K562 (cell line): ENCODE data around the gene PREX1. TPM values are rescaled to one million over a fixed set of nuclear protein-coding genes. Genes with fewer than 3 reads are reported as not detected.
A peak's percentile ranks its signal among the peaks of the same experiment; 100 is the strongest.

Experiments used
- ATAC-seq: fragments of 200-7000 bp; cut with Tn5 transposase; 3 replicates; pipeline ENCODE4 v1.9.1; 2020; ENCODE audit warnings: moderate library complexity
- BruUV-seq: library from RNA; stranded (reverse); fragments of 400-500 nt; replicated peaks from 2 replicates; lab custom pipeline; 2021; lab: Mats Ljungman, UMichigan
- CTCF ChIA-PET: fragments of 300-600 bp; formaldehyde crosslinking; extraction: SDS; loops from one replicate; lab custom pipeline; 2021; ENCODE audit warnings: low intra/inter-chr PET ratio; lab: Yijun Ruan, JAX
- POLR2A ChIA-PET: fragments of 300-600, 350-650 bp; sonication (Branson Sonifier 250); formaldehyde crosslinking; extraction: SDS; loops from one replicate; lab custom pipeline; 2021; ENCODE audit warnings: antibody characterized with exemption, inconsistent platforms; lab: Yijun Ruan, JAX
- DNase-seq, 4 experiments: peaks; one replicate each; pipeline versions ENCODE4 v3.0.0 to v3.0.0-alpha.2; 2011 to 2018; ENCODE audit warnings: low spot score in 3 of 4, mixed read lengths in 3 of 4; ENCODE audit errors: extremely low read depth in 1 of 4
- FAIRE-seq: peaks from 2 replicates; lab custom pipeline; 2011; peaks lifted over from hg19 to GRCh38; lab: Jason Lieb, UNC
- H2AFZ ChIP-seq: 2 replicates; pipeline ENCODE4 v1.6.0; 2011; ENCODE audit warnings: low read depth, low read length, control low read depth, inconsistent platforms
- H3K27ac ChIP-seq: fragments of 200-600 bp; 3 replicates; pipeline ENCODE4 v1.8.0; 2011; ENCODE audit warnings: low read depth, mild to moderate bottlenecking, control low read depth, inconsistent platforms, low read length, moderate library complexity, mixed read lengths; ENCODE audit errors: extremely low read depth
- H3K27me3 ChIP-seq, 2 experiments: fragments of 300-600 bp in 1 of 2; 2 replicates in 1 of 2; 3 replicates in 1 of 2; pipeline versions ENCODE4 v1.6.0 to v1.8.0; 2011; ENCODE audit warnings: inconsistent platforms in 2 of 2, low read length in 2 of 2, mild to moderate bottlenecking in 1 of 2, mixed read lengths in 1 of 2, moderate library complexity in 1 of 2; ENCODE audit not compliant: control insufficient read depth in 2 of 2, insufficient read depth in 2 of 2
- H3K36me3 ChIP-seq: fragments of 300-600 bp; 3 replicates; pipeline ENCODE4 v1.8.0; 2011; ENCODE audit warnings: mild to moderate bottlenecking, low read length, inconsistent platforms; ENCODE audit not compliant: control insufficient read depth, insufficient read depth
- H3K4me1 ChIP-seq, 2 experiments: fragments of 200-600 bp in 1 of 2; replicated peaks in 1 of 2; 2 replicates in 1 of 2; 3 replicates in 1 of 2; pipeline versions ENCODE4 v1.5.1 to v1.8.0; 2011; ENCODE audit warnings: inconsistent platforms in 2 of 2, low read length in 2 of 2, mild to moderate bottlenecking in 1 of 2, mixed read lengths in 1 of 2, moderate library complexity in 1 of 2; ENCODE audit not compliant: control insufficient read depth in 2 of 2, insufficient read depth in 2 of 2
- H3K4me2 ChIP-seq: 2 replicates; pipeline ENCODE4 v1.6.1; 2011; ENCODE audit warnings: low read length, control low read depth, inconsistent platforms, mixed read lengths; ENCODE audit not compliant: insufficient read depth
- H3K4me3 ChIP-seq: fragments of 200-600 bp; sonication (generic), shearing (Covaris generic); 2 replicates; pipeline ENCODE4 v1.5.1; 2016; ENCODE audit warnings: control low read depth, inconsistent platforms
- H3K79me2 ChIP-seq: fragments of 200-600 bp; 3 replicates; pipeline ENCODE4 v1.8.0; 2011; ENCODE audit warnings: low read length, inconsistent platforms; ENCODE audit not compliant: control insufficient read depth, insufficient read depth
- H3K9ac ChIP-seq, 2 experiments: 2 replicates each; pipeline versions ENCODE4 v1.6.0 to v1.6.1; 2011; ENCODE audit warnings: low read depth in 2 of 2, low read length in 2 of 2, control low read depth in 1 of 2, inconsistent platforms in 1 of 2, mild to moderate bottlenecking in 1 of 2, mixed read lengths in 1 of 2; ENCODE audit not compliant: insufficient read depth in 1 of 2
- H3K9me1 ChIP-seq: one replicate; pipeline ENCODE4 v1.6.0; 2011; ENCODE audit warnings: inconsistent platforms, mild to moderate bottlenecking, low read length, moderate library complexity; ENCODE audit not compliant: control insufficient read depth, insufficient read depth
- H3K9me3 ChIP-seq: replicated peaks from 2 replicates; pipeline ENCODE4 v1.5.1; 2011; ENCODE audit warnings: low read depth, low read length, inconsistent platforms; ENCODE audit not compliant: control insufficient read depth, insufficient read depth
- H4K20me1 ChIP-seq: replicated peaks from 2 replicates; pipeline ENCODE4 v1.6.1; 2011; ENCODE audit warnings: low read length, inconsistent platforms, mixed read lengths; ENCODE audit not compliant: control insufficient read depth, insufficient read depth
- CBX2 ChIP-seq: fragments of 200-600 bp; sonication (generic); IDR thresholded peaks from one replicate; pipeline ENCODE4 v1.6.1; 2012; ENCODE audit warnings: mild to moderate bottlenecking, low read length, inconsistent platforms; ENCODE audit not compliant: insufficient read depth, poor library complexity, severe bottlenecking
- RBM25 ChIP-seq: fragments of 200-400 bp; formaldehyde crosslinking; IDR thresholded peaks from 2 replicates; pipeline ENCODE4 v1.6.1; 2018; ENCODE audit warnings: low read length, low read depth, moderate library complexity; ENCODE audit not compliant: severe bottlenecking
- ZFP36 ChIP-seq: fragments of 150-350 bp; IDR thresholded peaks from 2 replicates; pipeline ENCODE4 v1.6.1; 2018; ENCODE audit warnings: low read length, low read depth; ENCODE audit not compliant: partially characterized antibody
- WGBS: fragments of 100-300 bp; shearing (Covaris generic); methylation state at CpG from one replicate; pipeline ENCODE4 v1.1.6; 2016; ENCODE audit warnings: low coverage, mixed read lengths; ENCODE audit not compliant: insufficient coverage; ENCODE audit errors: missing lambda C conversion rate; 5-methylcytosine and 5-hydroxymethylcytosine counted together
- in situ Hi-C: fragments of 300-500 bp; cut with MboI; formaldehyde crosslinking; loops from 4 replicates; pipeline ENCODE4 v1.15.0; 2018; ENCODE audit warnings: inconsistent platforms, mixed read lengths
- intact Hi-C: fragments of 100-400 bp; cut with micrococcal nuclease; formaldehyde crosslinking; loops from 2 replicates; pipeline ENCODE4 v1.14.2; 2022
- polyA plus RNA-seq, 8 experiments: library from polyadenylated mRNA; depleted of rRNA in 4 of 8; stranded (reverse) in 5 of 8; unstranded in 3 of 8; fragments of >200 nt; fragmentation: Nextera tagmentation in 2 of 8; fragmentation: Illumina TruSeq in 1 of 8; extraction: Ambion mirVana in 2 of 8; extraction: Trizol in 1 of 8; gene quantifications; 2 replicates each; pipeline versions ENCODE4 v1.2.1 to v1.2.3, GENCODE V29; 2011 to 2014; ENCODE audit warnings: inconsistent platforms in 1 of 8, missing spikeins in 1 of 8
- total RNA-seq, 7 experiments: library from RNA; depleted of rRNA in 6 of 7; stranded (reverse); fragments of >200 nt in 6 of 7; fragmentation: Illumina TruSeq in 2 of 7; extraction: Trizol in 2 of 7; gene quantifications; 2 replicates each; pipeline versions ENCODE4 v1.2.1 to v1.2.3, GENCODE V29; 2011 to 2021; ENCODE audit warnings: low replicate concordance in 1 of 7

Gene PREX1
- total and polyA plus RNA-seq, 9 of the 15 experiments (the other 6 are each of a cell fraction or from before 2014, with no cell fraction given), result 0.37 to 10.4 (median 4.8) TPM

DNA sequence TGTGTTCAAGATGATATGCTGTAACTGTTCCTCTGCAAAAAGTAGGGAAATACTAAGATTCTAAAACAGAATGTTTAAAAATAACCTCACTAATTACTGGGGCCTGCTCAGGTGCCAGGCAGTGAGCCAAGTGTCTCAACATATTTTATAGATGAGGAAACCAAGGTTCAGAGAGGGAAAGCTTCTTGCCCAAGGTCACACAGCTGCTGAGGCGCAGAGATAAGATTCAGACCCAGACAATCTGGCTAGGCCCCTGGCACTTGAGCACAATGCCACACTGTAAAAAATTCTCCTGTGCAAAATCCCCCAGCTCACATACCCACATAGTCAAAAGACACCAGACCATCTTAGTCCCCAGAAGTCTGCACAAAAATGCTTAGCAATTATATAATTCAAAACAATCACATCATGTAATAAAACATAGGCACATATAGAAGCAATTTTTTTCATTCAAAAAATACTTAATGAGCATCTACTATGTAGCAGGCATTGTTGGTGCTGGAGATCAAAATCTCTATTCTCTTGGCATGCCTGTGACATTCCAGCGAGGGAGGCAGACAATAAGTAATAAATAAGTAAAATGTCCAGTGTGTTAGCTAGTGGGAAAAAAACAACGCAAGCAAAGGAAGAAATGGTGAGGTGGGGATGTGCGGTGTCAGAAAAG is 10.3 kb downstream of the PREX1 start:
- Histone ChIP-seq H3K9me3 (no peaks in the 10 kb centered on the region), H3K9ac (no peak overlapping the region), H3K36me3 (no peaks in the 10 kb centered on the region), H3K4me3 (no peak overlapping the region), H4K20me1 (0 out of 2 replicates have a peak, but pooled peaks cover 6% of the 10 kb centered on the region), H2AFZ (no peak overlapping the region), H3K4me2 (no peak overlapping the region), H3K4me1 (no peaks in the 10 kb centered on the region), H3K27me3 (peaks cover 3 to 14% of the 10 kb centered on the region in 2 experiments; a peak in 3 of 5 replicates), H3K27ac (no peak overlapping the region), H3K9me1 (no peaks in the 10 kb centered on the region), H3K79me2 (no peaks in the 10 kb centered on the region)
- DNase-seq (no peak), ATAC-seq (no peak), FAIRE-seq (no peak)
- POLR2A ChIA-PET, result no interaction called here
- no TSS peak for BruUV-seq
- in situ Hi-C loops, result no loop called here
- 28% methylated on average over 4 of the region's 4 CpGs for WGBS
- TF ChIP-seq ZFP36 (peak; percentile 72), CBX2 (no peak), RBM25 (peak; percentile 76)
- CTCF ChIA-PET, result no interaction called here
- intact Hi-C loops, result no loop called here
